Coronary artery (tissue), 2 donors: Measurements from ENCODE around the gene MED7.
A peak's percentile ranks its signal among the peaks of the same experiment; 100 is the strongest.
"Not testable (repeated sequence)": the region's sequence is repeated elsewhere in the genome, so short reads cannot be mapped to it uniquely, and the experiment has no call there.

Source experiments
- DNase-seq: peaks from one replicate; pipeline ENCODE4 v3.0.0-alpha.2; 2017; ENCODE audit warnings: low spot score
- H3K27ac ChIP-seq, 2 donors: fragments of 200-600 bp; sonication (generic); one replicate each; pipeline ENCODE4 v1.5.1; 2016 to 2019
- H3K4me3 ChIP-seq: fragments of 200-600 bp; sonication (generic); 2 replicates; pipeline ENCODE4 v1.5.1; 2016; ENCODE audit warnings: mild to moderate bottlenecking, moderate library complexity
- CTCF ChIP-seq: fragments of 200-600 bp; sonication (generic); IDR thresholded peaks from one replicate; pipeline ENCODE4 v1.5.1; 2019; ENCODE audit warnings: antibody characterized with exemption

The MED7 gene

DNA sequence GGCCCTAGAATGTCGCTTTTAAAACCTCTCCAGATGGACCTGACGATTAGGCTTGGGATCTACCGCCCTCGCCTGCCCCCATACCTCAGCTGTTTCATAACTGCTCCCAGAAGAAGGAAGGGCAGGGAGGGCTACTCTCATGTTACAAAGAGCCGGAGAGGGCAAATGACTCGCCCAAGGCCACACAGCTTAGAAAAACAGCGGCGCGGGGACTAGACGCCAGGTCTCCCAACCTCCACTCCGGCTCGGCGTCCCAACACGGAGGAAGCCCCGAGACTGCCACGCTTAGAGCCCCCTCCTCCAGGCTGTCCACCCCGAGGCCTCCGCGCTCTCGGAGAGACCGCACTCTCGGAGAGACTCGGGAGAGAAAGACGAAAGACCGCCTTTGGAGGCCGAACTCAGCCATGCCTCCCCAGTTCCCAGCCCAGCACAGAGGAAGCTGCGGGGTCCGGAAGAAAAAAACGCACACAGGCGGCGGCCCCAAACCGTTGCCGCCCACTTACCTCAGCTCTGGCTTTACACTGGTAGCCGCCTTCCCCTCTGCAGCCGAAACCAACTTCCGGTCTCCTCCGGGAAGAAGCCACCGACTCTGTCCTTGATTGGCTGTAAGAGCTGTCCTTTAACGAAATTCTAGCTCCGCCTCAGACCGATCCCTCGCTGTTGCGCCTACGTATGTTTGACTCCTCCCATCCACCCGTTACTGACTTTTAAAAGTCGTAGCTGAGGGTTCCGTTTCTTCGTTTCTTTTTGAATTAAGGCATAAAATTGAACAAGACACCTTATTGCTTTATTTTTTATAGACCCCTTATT, at the start of gene MED7:
TSS of gene MED7 (minus strand) at position 549 of the 810 bp plus-strand sequence. CDS start 3,434 bp downstream, outside the sequence.
- H3K27ac ChIP-seq: peak within 1 kb of the TSS; percentile 87 to 91
- DNase-seq: peak; percentile 98
- peak within 1 kb of the TSS; percentile 83 for H3K4me3 ChIP-seq
- TF ChIP-seq CTCF: no peak

DNA sequence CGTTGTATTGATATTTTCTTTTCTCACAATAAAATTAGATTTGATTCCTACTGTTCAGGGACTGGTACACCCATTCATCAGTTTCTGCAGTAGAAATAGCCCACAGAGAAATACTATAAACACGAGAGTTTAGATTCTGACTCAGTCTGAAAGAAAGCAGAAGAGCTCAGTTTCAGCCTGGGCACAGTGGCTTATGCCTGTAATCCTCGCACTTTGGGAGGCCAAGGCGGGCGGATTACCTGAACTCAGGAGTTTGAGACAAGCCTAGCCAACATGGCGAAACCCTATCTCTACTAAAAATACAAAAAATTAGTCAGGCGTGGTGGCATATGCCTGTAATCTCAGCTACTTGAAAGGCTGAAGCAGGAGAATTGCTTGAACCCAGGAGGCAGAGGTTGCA, 46.6 kb upstream of the MED7 start:
- Histone ChIP-seq H3K4me3 (no peak overlapping the region), H3K27ac (no peak overlapping the region)
- TF ChIP-seq CTCF: no peak
- DNase-seq: no peak

DNA sequence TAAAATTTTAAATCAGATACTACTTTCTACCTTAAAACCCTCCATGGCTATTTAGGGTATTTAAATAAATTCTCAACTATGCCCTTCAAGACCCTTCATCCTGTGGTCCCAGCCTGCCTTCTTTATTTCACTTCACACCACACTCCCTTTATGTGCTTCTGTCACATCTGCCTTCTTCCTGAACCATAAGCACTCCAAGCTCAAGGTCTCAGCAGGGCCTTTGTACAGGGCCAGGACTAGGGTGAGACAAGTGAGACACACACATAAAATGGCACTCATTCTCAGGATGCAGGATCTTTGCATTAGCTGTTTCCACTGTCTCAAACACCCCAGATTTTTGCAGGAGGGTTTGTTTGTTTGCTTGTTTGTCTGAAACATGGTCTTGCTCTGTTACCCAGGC, 45.6 kb upstream of the MED7 start:
- DNase-seq: no peak
- no peak overlapping the region for H3K4me3 ChIP-seq
- TF ChIP-seq CTCF: no peak
- no peak overlapping the region for H3K27ac ChIP-seq

DNA sequence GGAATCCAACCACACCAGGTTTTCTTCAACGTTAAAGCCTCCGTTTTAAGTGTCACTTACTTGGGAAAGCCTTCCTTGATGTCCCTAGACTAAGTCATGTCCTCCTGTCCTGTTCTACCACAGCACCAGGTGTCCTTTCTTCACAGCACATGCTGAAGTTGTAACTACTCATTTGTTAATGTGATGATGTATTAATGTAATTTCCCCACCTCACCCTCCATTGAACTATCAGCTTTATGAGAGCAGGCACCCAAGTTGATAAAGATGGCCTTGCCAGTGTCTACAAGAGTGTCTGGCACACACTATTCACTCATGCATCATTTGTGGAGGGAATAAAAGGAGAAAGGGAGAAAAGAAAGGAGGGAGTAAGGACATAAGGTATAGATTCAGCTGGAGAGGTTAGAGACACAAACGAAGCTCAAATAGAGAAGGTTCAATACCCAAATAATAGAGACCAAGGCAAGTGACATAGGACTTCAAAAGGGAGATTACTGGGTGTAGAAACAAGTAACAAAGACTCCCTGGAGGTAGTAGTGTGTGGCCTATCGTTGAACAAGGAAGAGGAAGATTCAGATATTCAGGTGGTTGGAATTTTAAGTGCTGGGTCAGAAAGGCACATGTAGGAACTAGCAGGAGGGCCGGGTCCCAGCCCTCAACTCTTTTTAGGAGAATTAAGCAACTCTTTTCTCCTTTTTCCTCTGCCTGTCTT, 44.5 kb upstream of the MED7 start:
- no peak overlapping the region for H3K4me3 ChIP-seq
- no peak overlapping the region for H3K27ac ChIP-seq
- DNase-seq: no peak
- TF ChIP-seq CTCF: no peak

DNA sequence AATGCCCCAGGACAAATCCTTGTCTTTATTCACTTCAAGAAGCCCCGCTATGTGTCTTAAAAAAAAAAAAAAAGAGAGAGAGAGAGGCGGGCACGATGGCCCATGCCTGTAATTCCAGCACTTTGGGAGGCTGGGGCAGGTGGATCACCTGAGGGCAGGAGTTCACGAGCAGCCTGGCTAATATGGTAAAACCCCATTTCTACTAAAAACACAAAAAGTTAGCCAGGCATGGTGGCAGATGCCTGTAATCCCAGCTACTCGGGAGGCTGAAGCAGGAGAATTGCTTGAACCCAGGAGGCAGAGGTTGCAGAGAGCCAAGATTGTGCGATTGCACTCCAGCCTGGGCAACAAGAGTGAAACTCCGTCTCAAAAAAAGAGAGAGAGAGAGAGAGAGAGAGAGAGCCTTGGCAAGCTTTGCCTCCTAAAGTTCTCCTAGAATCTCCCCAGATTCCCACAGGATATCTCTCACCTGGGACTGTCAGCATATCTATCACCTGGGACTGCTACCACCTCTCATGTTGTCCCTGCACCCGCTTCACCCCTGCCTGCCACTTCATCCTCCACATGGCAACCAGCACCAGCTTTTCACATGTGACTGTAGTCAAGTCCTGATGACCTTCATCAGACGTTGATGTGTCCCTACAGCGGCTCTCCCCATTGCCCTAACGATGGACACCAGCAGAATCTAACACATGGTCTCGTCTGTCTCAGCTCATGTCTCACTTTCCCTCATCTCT, 43.8 kb upstream of the MED7 start:
- no peak for DNase-seq
- H3K27ac ChIP-seq: no peak overlapping the region
- no peak overlapping the region for H3K4me3 ChIP-seq
- no peak for TF ChIP-seq CTCF

DNA sequence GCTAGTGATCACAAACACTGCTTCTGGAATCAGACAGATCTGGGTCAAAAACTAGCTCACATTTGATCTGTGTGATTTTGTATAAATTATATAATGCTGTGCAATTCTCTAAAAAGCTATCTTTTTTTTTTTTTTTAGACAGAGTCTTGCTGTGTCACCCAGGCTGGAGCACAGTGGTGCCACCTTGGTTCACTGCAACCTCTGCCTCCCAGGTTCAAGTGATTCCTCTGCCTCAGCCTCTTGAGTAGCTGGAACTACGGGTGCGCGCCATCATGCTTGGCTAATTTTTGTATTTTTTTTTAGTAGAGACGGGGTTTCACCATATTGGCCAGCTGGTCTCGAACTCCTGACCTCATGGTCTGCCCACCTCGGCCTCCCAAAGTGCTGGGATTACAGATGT, 42.5 kb upstream of the MED7 start:
- not testable (repeated sequence) for H3K27ac ChIP-seq, DNase-seq, H3K4me3 ChIP-seq

- H3K4me3 ChIP-seq: no peak overlapping the region
- TF ChIP-seq CTCF: no peak
- no peak overlapping the region for H3K27ac ChIP-seq
These were observed 41.5 kb upstream of the MED7 start for GRCh38 chr5:157184117-157184670.

More at GRCh38 chr5:157184117-157184670, 41.5 kb upstream of the MED7 start:
- no peak for DNase-seq
